Heart right ventricle (tissue), 16 donors: ENCODE results near the gene CD300LG. TPM values are rescaled to one million over a fixed set of nuclear protein-coding genes. Genes with fewer than 3 reads are reported as not detected.
A peak's percentile ranks its signal among the peaks of the same experiment; 100 is the strongest.

Experiments used
- ATAC-seq, 8 donors: fragments of 200-7000 bp; cut with Tn5 transposase; one replicate each; pipeline ENCODE4 v1.9.1; 2020; ENCODE audit warnings: mild to moderate bottlenecking in 8 of 8, moderate library complexity in 8 of 8, moderate number of reproducible peaks in 1 of 8
- DNase-seq, 2 donors: peaks; one replicate each; pipeline ENCODE4 v3.0.0-alpha.2; 2020
- H3K27ac ChIP-seq, 10 donors: fragments of 200-600 bp; sonication (generic) in 2 of 10; one replicate each; pipeline versions ENCODE4 v1.5.0 to v1.8.0; 2020 to 2022; ENCODE audit warnings: mild to moderate bottlenecking in 3 of 10
- H3K27me3 ChIP-seq, 7 donors: fragments of 200-600 bp; one replicate each; pipeline ENCODE4 v1.8.0; 2021 to 2022; ENCODE audit warnings: mild to moderate bottlenecking in 2 of 7
- H3K36me3 ChIP-seq, 9 donors: fragments of 200-600 bp; sonication (generic) in 1 of 9; one replicate each; pipeline versions ENCODE4 v1.5.0 to v1.8.0; 2020 to 2022; ENCODE audit warnings: mild to moderate bottlenecking in 2 of 9
- H3K4me1 ChIP-seq, 9 donors: fragments of 200-600 bp; sonication (generic) in 1 of 9; one replicate each; pipeline versions ENCODE4 v1.5.0 to v1.8.0; 2020 to 2022; ENCODE audit warnings: mild to moderate bottlenecking in 4 of 9
- H3K4me3 ChIP-seq, 10 donors: fragments of 200-600 bp; sonication (generic) in 2 of 10; one replicate each; pipeline versions ENCODE4 v1.5.0 to v1.8.0; 2020 to 2022; ENCODE audit warnings: mild to moderate bottlenecking in 7 of 10, moderate library complexity in 2 of 10
- H3K9me3 ChIP-seq, 11 donors: fragments of 200-600 bp in 10 of 11; sonication (generic) in 2 of 11; one replicate each; pipeline versions ENCODE4 v1.5.0 to v1.8.0; 2013 to 2022; ENCODE audit warnings: mild to moderate bottlenecking in 2 of 11, control low read depth in 1 of 11, moderate library complexity in 1 of 11
- CTCF ChIP-seq, 9 donors: fragments of 200-600 bp; sonication (generic) in 2 of 9; IDR thresholded peaks; one replicate each; pipeline versions ENCODE4 v1.5.0 to v1.8.0; 2021 to 2022; ENCODE audit warnings: antibody characterized with exemption in 9 of 9, mild to moderate bottlenecking in 5 of 9, moderate library complexity in 1 of 9
- WGBS, 2 donors: extraction: QIAGEN DNeasy Blood & Tissue Kit; methylation state at CpG; one replicate each; pipeline ENCODE4 v1.1.7; 2013; ENCODE audit warnings: inconsistent platforms in 1 of 2; 5-methylcytosine and 5-hydroxymethylcytosine counted together
- intact Hi-C, 10 donors: fragments of 100-400 bp; cut with DNase I; formaldehyde crosslinking; loops; one replicate each; pipeline versions ENCODE4 v1.11.1 to v1.14.2; 2022
- polyA plus RNA-seq, 2 donors: library from polyadenylated mRNA; stranded (reverse); fragments of 200-250 nt; gene quantifications; one replicate each; pipeline ENCODE4 v1.2.3, GENCODE V29; 2013
- total RNA-seq, 10 donors: library from RNA; stranded (reverse); fragmentation: NEBNext Ultra II Directional in 3 of 10; extraction: Animal tissue kit (Norgen Biotek cat#: 25700) in 3 of 10; gene quantifications; one replicate each; pipeline versions ENCODE4 v1.2.1 to v1.2.4, GENCODE V29; 2021 to 2023
- donor health status: Arrhythmogenic right ventricular cardiomyopathy.
- donor health status: ischemic (EF 13 %, LVEDD 7.1; RV severe dilation, severe dysfunction).
- donor health status: healthy with polysubstance abuse.
- donor health status: DM: no; HTN: yes; CAD: no.
- donor health status: DM: no; HTN: no; CAD: no.
- donor health status: ischemic (EF 25% LVEDD 6.9; RV normal size, moderate dysfunction).
- donor health status: ischemic (EF 25% LVEDD 5.7; RV mildly dilated, moderate dysfunction).
- donor health status: healthy.
- donor health status: DM: yes; HTN: yes; CAD: no.
- donor health status: Ischemic cardiomyopathy.
- donor health status: ischemic (EF 35%, LVEDD 5.7; RV mildly dilated, moderate dysfunction).
- donor health status: nonischemic (EF 11% LVEDD 7.7; RV severe dilation, severe dysfunction).
- donor health status: DM: yes; HTN: yes; CAD: no.
- donor health status: PGD.
- donor health status: ischemic (EF 29% LVEDD 5.4; RV normal size, mild dysfunction).
- donor health status: nonischemic (EF 23%, LVEDD 6.1; RV moderate dilation, normal function).

Gene CD300LG
- total and polyA plus RNA-seq, 12 donors, result 3.8 to 70.9 (median 14.5) TPM

- intact Hi-C loops, result no loop called here
- 60 to 74% methylated on average over 7 of the region's 7 CpGs for WGBS, 2 donors
- ATAC-seq, result no peak
These were observed 55.0 kb downstream of the CD300LG start for GRCh38 chr17:43901861-43902589.

GRCh38 chr17:43905400-43905984, 58.5 kb downstream of the CD300LG start:
- H3K36me3 ChIP-seq, result peaks cover 0 to 9% (median 0%) of the 10 kb centered on the region in 9 donors
- TF ChIP-seq CTCF (IDR thresholded peaks at IDR 0.05), result no peak
- 50 to 59% methylated on average over 3 of the region's 3 CpGs for WGBS, 2 donors
- H3K9me3 ChIP-seq, result no peaks in the 10 kb centered on the region
- no peak overlapping the region for H3K27ac ChIP-seq
- peaks cover 3 to 41% (median 33%) of the 10 kb centered on the region in 9 donors for H3K4me1 ChIP-seq
- H3K4me3 ChIP-seq, result peak overlapping the region in 6 of 10 donors; percentile 75 to 95 (median 86)
- H3K27me3 ChIP-seq, result peaks cover 0 to 52% (median 0%) of the 10 kb centered on the region in 7 donors
- no peak for ATAC-seq
- DNase-seq, result no peak
- intact Hi-C loops, result no loop called here

More at GRCh38 chr17:43901861-43902589, 55.0 kb downstream of the CD300LG start:
- DNase-seq, result no peak
- Histone ChIP-seq H3K27ac (no peak overlapping the region), H3K36me3 (peaks cover 0 to 21% (median 0%) of the 10 kb centered on the region in 9 donors), H3K27me3 (peaks cover 0 to 20% (median 0%) of the 10 kb centered on the region in 7 donors), H3K9me3 (no peaks in the 10 kb centered on the region), H3K4me1 (peaks cover 0 to 39% (median 30%) of the 10 kb centered on the region in 9 donors), H3K4me3 (no peak overlapping the region)
- TF ChIP-seq CTCF (IDR thresholded peaks at IDR 0.05), result no peak

GRCh38 chr17:43905985-43906852, 59.2 kb downstream of the CD300LG start:
- Histone ChIP-seq H3K9me3 (no peaks in the 10 kb centered on the region), H3K4me3 (peak overlapping the region; percentile 61 to 95 (median 83)), H3K27me3 (peaks cover 0 to 52% (median 0%) of the 10 kb centered on the region in 7 donors), H3K27ac (peak overlapping the region in 7 of 10 donors; percentile 38 to 89 (median 85)), H3K36me3 (peaks cover 0 to 9% (median 0%) of the 10 kb centered on the region in 9 donors), H3K4me1 (peaks cover 3 to 34% (median 27%) of the 10 kb centered on the region in 9 donors)
- ATAC-seq, result peak; percentile 69 to 87 (median 82)
- peak; percentile 69 to 83 for DNase-seq
- 4 to 6% methylated on average over 37 of the region's 37 CpGs for WGBS, 2 donors
- intact Hi-C loops, result no loop called here
- no peak for TF ChIP-seq CTCF (IDR thresholded peaks at IDR 0.05)

- intact Hi-C loops, result no loop called here
- no peak for TF ChIP-seq CTCF (IDR thresholded peaks at IDR 0.05)
- WGBS, 2 donors, result 0 to 1% methylated on average over 29 of the region's 29 CpGs
- no peaks in the 10 kb centered on the region for H3K9me3 ChIP-seq
- peaks cover 3 to 36% (median 24%) of the 10 kb centered on the region in 9 donors for H3K4me1 ChIP-seq
- H3K4me3 ChIP-seq, result peak overlapping the region; percentile 61 to 95 (median 83)
- ATAC-seq (peak; percentile 1 to 30 (median 24)), DNase-seq (no peak)
- peaks cover 0 to 9% (median 0%) of the 10 kb centered on the region in 9 donors for H3K36me3 ChIP-seq
- H3K27me3 ChIP-seq, result peaks cover 0 to 52% (median 0%) of the 10 kb centered on the region in 7 donors
- peak overlapping the region in 9 of 10 donors; percentile 38 to 89 (median 83) for H3K27ac ChIP-seq
These were observed 60.0 kb downstream of the CD300LG start for GRCh38 chr17:43906951-43907424.
